ENCODE results near the gene RYR2.

The RYR2 gene

DNA sequence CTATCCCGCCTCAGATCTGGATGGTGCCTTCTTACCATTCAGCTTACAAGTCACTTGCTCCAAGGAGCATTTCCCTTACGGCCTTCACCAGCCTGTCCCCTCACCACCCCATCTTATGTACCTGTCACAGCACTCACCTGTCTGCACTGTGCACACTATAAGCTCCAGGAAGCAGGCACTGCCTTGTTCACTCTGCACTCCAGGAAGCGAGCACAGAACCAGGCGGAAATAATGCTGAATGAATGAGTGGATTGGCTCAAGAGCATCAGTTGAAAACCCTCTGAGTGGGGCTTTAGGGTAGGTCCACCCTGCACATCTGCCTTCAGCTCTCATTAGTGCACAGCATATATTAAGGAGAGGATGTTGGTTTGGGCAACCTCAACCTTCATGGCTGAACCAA, 8.9 kb upstream of the RYR2 start:
- DNase-seq: no peak

- no peak for DNase-seq
These were observed 8.2 kb upstream of the RYR2 start for GRCh38 chr1:237033804-237034203.

- no peak for DNase-seq
These were observed 6.2 kb upstream of the RYR2 start for GRCh38 chr1:237035759-237036158.

DNA sequence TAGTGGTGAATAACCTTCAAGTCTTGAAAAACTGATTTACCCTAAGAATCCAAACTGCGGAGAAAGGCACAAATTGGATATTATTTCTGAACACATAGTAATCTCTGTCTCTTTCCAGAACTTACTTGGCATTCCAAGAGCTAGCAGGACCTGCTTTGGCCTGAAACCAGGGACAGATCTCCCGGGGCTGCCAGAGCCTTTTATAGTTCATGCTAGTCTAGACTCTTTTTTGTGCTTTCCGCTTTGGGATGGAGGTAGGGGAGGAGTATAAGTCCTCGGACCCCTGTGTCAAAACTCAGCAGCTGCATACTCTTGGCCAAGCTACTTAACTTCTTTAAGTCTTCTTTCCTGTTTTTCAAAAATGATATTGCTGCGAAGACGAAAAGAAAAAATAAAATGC, 3.8 kb upstream of the RYR2 start:
- no peak for DNase-seq

DNA sequence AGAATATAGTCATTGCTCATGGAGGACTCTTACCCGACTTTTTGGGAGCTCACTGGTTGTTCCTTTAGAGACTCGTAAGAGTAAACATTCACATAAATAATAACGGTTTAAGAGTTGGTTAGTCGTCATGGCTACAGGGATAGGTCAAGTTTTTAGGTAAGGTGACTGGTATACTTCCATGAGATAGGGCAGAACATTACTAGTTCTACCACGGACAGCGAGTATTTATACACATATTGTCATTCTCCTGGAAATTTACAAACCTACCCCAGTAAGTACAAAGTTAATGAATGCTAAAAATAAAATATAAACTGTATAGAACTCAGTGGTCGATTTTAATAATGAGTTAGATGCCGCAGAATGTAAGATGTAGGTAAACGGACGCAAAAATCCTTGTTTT, 1.2 kb upstream of the RYR2 start:
- DNase-seq: no peak

GRCh38 chr1:237041461-237041794, 556 bp upstream of the RYR2 start:
- DNase-seq: no peak

DNA sequence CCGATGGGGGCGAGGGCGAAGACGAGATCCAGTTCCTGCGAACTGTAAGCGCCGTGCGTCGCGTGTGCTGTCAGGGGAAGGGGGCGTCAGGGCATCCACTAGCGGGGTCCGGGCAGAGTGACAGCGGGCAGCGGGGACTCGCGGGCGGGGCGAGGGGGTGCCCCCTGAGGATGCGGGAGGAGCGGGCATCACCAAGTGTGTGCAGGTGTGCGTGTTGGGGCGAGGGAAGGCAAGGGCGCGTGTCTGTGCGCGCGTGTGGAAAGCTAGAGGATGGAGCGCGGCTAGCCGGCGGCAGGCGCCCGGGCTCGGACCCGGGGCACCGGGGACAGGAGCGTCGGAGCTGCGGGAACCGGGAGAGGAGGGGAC, 525 bp downstream of the RYR2 start:
- no peak for DNase-seq

GRCh38 chr1:237042892-237043576, 1.1 kb downstream of the RYR2 start:
- DNase-seq: no peak

DNA sequence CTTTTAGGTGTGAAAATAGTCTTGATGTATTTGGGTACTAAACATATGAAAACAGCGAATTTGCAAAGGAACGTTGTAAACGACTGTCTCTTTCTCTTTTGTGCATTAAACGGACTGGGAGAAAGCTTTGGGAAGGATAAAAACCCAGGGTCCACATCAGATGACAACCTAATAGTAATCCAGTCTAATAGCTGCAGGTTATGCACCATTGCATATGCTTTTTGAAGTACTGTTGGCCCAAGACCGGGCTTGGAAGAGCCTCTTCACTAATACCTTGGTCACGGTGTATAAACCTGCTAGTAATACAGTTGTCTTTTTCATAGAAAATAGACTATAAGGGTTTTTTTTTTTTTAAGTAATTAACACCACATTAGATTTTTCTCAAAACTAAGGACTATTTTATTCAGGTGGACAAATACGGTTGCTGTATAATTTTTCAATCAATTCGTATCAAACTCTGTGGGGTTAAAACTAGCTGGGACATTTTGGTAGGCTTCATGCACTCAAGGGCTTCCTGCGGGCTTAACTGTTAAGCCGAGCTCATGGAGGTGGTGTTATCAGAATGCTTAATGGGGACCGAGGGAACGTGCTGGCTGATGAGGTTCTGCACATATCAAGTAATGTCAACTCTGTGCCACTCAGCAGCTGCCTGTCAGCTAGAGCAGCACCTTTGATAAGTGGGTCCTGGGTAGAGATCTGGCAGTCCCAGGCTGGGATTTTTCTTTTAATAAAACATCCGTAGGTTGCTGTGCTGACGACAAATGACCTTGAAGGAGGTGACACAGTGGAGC, 2.1 kb downstream of the RYR2 start:
- DNase-seq: no peak

- DNase-seq: no peak
These were observed 3.5 kb downstream of the RYR2 start for GRCh38 chr1:237045278-237046016.

DNA sequence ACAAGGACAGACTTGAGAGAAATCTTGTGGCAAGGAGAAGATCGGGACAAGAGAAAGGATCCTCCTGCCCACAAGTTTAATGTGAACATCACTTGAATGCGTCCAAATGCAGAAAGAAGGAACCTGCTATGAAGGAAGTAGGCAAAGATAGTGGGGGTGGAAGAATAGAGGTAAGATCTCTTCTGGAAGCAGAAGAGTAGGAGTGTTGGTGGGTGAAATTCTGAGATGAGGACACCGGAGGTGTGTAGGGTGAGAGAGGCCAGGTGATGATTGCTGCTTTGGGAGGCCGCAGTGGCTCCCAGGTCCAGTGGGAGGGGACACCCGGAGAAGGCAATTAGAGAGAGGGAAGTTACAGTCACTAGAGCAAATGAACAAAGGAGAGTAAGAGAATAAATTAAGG, 6.8 kb downstream of the RYR2 start:
- no peak for DNase-seq

- DNase-seq: no peak
These were observed 8.2 kb downstream of the RYR2 start for GRCh38 chr1:237050185-237050584.

- no peak for DNase-seq
These were observed 8.9 kb downstream of the RYR2 start for GRCh38 chr1:237050915-237051314.

DNA sequence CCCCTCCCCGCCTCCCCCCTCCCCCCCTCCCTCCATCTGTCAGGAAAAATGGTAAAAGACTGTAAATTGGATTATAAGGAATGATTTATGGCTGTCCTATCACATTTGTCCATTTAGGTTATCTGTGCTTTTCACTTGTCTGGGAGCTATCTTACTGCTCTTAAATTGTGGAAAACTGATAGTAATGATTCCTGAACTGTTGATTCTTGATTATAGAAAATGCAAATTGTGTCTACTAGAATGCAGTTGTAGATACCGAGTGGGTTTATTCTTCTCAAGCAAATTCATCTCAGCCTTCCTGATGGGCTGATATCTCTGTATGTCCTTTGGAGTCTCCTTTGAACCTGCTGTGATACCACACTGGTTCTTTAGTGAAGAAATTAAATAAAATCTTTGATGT, 12.3 kb downstream of the RYR2 start:
- DNase-seq: no peak

GRCh38 chr1:237058470-237058869, 16.5 kb downstream of the RYR2 start:
- no peak for DNase-seq

- DNase-seq: no peak
These were observed 17.3 kb downstream of the RYR2 start for GRCh38 chr1:237059244-237059643.

GRCh38 chr1:237062976-237063375, 21.0 kb downstream of the RYR2 start:
- DNase-seq: no peak

DNA sequence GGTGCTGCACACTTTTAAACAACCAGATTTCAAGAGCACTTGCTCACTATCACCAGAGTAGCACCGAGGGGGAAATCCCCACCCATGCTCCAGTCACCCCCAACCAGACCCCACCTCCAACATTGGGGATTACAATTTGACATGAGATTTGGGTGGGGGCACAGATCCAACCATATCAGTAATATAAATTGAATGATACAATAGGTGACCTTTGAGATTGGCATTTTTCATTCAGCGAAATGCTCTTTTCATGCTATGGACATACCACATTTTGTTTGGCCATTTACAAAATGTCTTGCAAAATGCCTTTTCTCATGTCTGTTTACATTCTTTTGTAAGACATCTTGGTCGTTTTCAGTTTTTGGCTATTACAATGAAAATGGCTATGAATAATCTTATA, 23.9 kb downstream of the RYR2 start:
- no peak for DNase-seq

GRCh38 chr1:237070519-237070918, 28.5 kb downstream of the RYR2 start:
- DNase-seq: no peak

DNA sequence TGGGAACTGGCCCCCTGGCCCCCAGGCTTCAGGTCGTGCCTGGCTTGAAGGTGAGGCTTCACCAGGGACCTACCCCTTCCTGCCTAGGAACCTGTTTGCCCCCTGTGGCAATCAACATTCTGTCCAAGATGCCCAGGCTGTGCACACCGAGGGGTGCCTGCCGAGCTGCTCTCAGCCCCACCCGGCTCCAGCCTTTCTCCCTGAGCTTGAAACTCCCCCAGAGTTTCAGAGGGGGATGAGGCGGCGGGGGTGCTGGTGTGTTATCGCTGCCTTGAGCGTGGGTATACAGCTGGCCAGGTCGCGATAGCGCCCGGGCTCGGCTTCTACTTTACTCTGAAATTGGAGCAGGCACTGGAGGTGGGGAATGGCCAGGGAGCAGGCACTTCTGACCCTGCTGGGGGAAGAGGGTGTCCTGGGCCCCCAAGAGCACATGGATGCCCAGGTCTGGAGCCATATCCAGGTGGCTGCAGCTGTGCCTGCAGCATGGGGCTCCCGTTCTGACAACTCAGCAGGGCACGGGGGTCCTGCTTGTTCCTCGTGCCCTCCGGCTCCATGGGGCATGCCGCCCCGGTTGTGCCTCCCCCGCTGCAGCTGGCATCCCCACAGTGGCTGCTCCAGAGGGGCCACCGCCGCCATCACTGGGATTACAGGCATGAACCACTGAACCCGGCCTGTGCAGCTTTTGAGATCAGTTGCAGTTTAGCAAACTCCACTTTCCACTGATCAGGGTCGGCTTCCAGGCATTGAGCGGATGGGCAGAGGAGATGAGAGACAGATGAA, 29.8 kb downstream of the RYR2 start:
- DNase-seq: no peak

- DNase-seq: no peak
These were observed 32.6 kb downstream of the RYR2 start for GRCh38 chr1:237074371-237075117.

DNA sequence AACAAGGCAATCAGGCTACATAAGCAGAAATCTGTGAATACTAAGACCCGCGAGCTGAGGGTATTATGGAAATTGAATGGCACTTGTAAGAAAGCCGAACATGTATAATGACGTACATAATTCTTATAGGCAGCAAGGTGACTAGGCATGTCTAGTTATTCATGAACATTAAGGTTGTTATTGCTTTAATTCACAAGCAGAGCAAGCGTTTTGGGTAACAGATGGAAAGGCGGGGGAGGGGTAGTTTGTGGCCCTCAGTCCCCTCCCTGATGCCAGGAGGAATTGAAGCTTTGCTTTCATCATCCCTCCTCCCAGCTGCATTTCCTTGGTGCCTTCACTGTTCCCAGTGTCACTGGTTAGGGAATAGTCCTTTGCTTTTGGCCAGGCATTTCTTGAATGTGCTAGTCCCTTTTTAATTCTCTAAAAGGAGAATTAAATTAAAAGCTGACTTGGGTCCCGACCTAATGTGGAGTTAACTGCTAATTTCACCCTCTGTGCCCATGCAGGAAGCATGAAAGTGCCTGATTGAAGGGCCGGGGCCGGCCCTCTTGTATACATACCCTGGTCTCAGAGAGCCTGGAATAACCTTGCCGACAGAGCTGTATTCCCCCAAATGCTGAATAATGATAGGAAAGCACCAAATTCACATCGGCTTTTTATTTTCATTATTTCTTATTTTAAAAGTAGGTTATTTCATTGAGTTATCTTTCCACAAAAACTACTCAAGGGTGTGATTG, 42.5 kb downstream of the RYR2 start:
- DNase-seq: no peak
